Left ventricle myocardium superior (tissue), 1 donor: ENCODE results near the gene CACNA1B. TPM values are rescaled to one million over a fixed set of nuclear protein-coding genes. Genes with fewer than 3 reads are reported as not detected.

Experiments
- ATAC-seq: fragments of 200-7000 bp; cut with Tn5 transposase; one replicate; pipeline ENCODE4 v1.9.1; 2020; ENCODE audit warnings: mild to moderate bottlenecking, moderate library complexity
- DNase-seq: peaks from one replicate; pipeline ENCODE4 v3.0.0-alpha.2; 2020
- intact Hi-C: fragments of 100-400 bp; cut with micrococcal nuclease; formaldehyde crosslinking; loops from one replicate; pipeline ENCODE4 v1.11.0; 2022
- total RNA-seq: library from RNA; stranded (reverse); fragmentation: NEBNext Ultra II Directional; extraction: Animal tissue kit (Norgen Biotek cat#: 25700); gene quantifications from one replicate; pipeline ENCODE4 v1.2.1, GENCODE V29; 2021
- donor health status: DM: no; HTN: yes; CAD: no; lungs with severe emphysema.

The CACNA1B gene
- total RNA-seq, 1 donor from 2014 or later = 0.20 TPM

DNA sequence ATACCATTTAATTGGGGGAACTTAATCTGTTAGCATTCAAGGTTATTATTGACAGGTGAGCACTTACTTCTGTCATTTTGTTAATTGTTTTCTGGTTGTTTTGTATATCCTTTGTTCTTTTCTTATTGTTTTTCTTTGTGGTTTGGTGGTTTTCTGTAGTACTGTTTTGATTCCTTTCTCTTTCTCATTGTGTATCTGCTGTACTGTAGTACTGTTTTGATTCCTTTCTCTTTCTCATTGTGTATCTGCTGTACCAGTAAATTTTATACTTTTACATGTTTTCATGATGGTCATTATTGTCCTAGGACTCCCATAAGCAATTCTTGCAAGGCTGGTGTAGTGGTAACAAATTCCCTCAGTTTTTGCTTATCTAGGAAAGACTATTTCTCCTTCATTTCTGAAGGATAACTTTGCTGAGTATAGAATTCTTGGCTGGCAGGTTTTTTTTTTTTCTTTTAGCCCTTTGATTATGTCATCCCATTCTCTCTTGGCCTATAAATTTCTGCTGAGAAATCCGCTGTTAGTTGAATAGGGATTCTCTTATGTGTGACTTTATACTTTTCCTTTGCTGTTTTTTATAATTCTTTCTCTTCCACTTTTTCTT, 24.1 kb upstream of the CACNA1B start:
- no peak for ATAC-seq
- no peak for DNase-seq
- intact Hi-C loops = no loop called here

DNA sequence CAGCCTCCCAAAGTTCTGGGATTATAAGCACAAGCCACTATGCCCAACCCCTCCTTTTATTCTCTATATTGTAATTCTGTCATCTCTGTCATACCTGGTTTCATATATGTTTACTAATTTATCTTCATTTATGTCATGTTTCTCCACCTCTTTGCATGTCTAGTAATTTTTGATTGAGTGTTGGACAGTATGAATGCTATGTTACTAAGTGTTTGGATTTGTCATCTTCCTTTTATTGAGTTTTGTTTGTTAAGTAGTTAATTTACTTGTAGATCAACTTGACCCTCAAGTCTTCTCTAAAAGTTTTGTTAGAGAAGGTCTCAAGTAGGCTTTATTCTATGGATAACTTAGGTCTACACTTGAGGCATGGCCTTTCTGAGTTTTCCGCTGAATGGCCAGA, 17.2 kb upstream of the CACNA1B start:
- no peak for ATAC-seq
- intact Hi-C loops = no loop called here

DNA sequence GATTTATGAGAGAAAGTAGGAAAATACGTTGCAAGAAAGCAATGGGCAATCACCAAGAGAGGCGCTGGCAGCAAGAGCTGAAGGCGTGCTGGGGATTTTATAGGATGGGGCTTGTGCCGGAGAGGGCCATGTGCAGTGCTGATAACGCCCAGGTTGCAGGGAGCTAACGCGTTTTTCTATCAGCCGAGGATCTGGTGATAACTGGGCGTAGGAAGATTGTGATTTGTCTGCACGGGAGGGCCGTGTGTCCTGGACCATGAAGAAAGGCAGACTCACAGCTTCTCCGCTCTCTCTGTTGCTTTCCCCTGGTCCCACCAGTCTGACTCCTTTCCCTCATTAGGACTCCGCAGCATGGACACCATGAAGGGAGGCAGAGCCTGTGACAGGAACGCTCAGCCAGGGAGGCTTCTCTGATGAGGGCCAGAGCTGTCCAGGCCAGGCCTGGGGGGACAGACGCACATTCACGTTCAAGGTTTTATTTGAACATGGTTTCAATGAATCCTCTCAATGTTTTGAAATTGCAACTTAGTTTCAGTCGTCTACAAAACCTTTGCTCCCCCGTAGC, 11.9 kb upstream of the CACNA1B start:
- DNase-seq = no peak
- intact Hi-C loops = no loop called here
- ATAC-seq = no peak

More for the DNA sequence above, 17.2 kb upstream of the CACNA1B start:
- no peak for DNase-seq

DNA sequence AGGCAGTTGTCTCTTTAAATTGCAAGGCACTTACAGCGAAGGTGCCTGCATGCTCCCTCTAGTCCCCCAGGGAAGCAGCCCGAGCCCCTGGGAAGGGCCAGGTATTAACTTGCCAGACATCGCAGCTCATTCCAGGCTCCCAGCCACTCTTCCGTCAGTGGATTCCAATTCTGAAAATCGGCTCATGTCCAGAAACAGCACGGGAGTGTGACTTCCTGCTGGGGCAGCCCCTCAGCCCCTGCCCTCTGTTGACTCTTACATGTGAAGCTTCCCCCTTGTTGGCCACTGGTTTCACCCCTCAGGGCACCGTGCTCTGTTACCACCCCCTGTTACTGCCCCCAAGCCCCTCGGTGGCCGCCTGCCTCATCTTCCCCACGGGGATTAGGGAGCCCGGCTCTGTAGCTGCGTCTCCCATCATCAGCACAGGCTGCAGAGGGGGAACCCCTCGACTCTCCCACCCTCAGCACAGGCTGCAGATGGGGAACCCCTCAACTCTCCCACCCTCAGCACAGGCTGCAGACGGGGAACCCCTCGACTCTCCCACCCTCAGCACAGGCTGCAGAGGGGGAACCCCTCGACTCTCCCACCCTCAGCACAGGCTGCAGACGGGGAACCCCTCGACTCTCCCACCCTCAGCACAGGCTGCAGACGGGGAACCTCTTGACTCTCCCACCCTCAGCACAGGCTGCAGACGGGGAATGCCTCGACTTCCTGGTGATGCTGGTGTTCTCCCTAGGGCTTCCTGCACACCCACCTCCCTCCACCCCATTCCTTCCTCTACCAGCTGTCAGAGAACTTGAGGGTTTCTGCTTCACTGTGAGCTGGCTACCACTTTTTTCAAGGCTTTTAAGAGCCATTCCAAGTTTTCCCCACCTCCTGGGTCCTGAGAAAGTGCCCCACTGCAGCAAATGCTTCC, 11.1 kb upstream of the CACNA1B start:
- ATAC-seq = no peak
- intact Hi-C loops = no loop called here
- no peak for DNase-seq

DNA sequence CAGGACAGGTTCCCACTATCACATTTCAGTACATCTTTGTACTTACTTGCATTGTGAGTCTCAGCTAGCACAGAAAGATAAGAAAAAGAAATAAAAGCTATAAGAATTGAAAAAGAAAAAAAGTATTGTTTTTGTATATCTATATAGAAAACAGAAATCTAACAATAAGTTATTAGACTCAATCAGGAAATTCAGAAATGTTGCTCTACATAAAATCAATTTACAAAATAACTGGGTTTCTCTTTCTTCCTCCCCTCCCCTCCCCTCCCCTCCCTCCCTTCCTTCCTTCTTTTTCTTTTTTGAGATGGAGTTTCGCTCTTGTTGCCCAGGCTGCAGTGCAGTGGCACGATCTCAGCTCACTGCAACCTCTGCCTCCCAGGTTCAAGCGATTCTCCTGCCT, 7.2 kb upstream of the CACNA1B start:
- intact Hi-C loops = no loop called here
- ATAC-seq = no peak

DNA sequence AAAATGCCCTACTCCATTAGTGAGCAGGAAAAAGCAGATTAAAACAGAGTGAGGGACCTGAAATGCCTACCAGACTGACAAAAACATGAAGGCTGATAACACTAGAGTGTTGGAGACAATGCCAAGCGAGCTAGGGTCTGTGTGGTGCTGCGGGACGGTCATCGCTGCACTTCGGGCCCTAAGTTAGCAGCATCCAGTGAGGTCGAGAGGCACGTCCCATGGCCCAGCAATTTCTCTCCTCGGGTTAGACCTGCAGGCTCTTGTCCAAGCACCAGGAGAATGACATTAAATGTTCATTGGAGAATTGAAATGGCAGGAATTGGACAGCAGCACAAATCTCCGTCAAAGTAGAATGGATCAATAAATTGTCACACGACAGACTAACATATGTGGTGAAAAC, 5.3 kb upstream of the CACNA1B start:
- ATAC-seq = no peak
- intact Hi-C loops = no loop called here
- DNase-seq = no peak

More for the DNA sequence above, 7.2 kb upstream of the CACNA1B start:
- no peak for DNase-seq

DNA sequence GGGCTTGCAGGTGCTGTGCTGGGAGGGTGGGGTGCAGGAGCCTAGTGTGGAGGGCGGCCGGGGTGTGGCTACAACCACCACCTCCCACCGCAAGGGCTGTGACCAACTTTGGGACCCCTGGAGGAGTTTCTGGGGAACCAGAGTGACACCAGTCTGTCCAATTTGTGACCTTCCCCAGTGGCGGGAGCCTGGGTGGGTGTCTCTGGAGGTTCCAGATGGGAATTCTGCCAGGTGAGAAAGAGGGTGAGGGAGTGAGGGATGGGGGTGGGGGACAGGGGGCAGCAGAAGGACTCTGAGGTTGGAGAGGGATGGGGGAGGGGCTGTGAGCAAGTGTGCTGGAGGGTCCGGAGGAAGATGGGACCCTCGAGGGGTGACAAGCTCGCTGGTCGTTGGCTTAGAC, 4.2 kb upstream of the CACNA1B start:
- ATAC-seq = no peak
- intact Hi-C loops = no loop called here
- DNase-seq = no peak

DNA sequence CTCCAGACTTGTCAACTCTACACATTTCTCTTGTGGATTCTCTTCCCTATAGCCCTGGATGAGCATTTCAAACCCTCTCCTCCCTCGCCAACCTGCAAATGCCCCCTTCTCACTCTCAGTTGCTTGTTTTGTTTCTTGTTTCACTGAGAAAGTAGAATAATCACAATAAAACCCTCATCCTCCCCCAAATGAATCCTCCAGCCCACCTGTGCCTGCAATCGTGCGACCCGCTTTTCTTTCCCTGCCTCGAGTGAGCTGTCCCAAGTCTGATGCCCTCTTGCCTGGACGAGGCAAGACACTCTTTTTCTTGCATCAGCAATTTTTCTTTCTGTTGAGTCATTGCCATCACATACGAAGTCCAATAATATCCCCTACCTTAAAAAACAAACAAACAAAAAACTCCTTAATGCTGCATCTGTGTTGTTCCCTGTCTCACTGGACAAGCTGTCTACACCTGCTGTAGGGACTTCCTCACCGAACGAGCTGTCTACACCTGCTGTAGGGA, 3.7 kb upstream of the CACNA1B start:
- no peak for ATAC-seq
- intact Hi-C loops = no loop called here
- no peak for DNase-seq

DNA sequence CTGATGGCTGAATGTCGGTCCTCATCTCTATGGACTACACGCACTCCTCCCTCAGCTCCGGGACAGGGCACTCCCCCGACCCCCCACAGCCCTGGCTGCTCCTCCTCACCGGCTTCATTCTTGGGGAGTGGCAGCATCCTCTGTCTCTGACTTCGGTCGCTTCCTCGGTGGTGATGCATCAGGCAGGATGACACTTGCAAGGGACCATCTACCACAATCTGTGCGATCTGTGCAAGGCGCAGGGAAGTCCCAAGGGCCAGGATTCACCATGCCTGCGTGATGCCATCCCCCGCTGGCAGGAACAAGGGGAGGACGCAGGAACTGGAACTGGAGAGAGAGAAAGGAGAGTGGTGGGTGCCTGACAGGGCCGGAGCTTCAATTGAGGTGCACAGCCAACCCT, 2.2 kb upstream of the CACNA1B start:
- intact Hi-C loops = no loop called here
- ATAC-seq (no peak), DNase-seq (no peak)

DNA sequence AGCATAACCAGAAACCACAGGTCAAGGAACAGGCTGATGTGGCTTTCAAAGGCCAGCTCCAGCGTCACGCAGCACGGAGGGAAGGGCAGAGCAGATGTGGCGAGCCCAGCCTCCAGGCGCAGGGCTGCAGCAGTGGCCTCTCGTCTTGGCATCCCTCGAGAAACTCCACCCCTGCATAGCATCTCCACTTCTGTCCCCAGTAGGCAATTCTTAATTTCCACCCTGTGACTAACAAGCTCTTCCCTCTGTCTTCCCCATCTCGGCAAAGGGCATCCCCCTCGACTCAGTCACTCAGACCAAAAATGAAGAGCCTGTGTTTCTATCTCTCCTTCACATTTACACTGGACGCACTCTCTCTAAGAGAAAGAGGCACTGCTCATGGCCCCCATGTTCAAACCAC, 1.7 kb upstream of the CACNA1B start:
- ATAC-seq = no peak
- intact Hi-C loops = no loop called here
- no peak for DNase-seq

DNA sequence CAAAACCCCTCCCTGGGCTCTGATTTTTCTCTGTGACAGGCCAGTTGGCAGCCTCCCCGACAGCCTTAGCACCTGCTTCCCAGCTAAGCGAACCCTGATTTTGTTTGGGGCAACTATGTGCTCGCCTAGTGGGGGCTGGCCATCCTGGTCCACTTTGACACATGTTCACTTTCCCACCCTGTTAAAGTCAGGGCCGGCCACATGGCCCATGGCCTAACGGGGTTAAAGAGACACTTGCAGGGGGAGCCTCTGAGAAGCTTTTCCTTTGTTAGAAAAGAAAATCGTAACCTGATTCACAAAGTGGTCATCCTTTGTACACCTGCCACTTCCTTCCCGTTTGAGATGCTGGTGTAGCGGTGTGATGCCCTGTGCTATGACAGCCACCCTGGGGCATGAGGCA, 1.3 kb upstream of the CACNA1B start:
- DNase-seq (no peak), ATAC-seq (no peak)
- intact Hi-C loops = no loop called here

DNA sequence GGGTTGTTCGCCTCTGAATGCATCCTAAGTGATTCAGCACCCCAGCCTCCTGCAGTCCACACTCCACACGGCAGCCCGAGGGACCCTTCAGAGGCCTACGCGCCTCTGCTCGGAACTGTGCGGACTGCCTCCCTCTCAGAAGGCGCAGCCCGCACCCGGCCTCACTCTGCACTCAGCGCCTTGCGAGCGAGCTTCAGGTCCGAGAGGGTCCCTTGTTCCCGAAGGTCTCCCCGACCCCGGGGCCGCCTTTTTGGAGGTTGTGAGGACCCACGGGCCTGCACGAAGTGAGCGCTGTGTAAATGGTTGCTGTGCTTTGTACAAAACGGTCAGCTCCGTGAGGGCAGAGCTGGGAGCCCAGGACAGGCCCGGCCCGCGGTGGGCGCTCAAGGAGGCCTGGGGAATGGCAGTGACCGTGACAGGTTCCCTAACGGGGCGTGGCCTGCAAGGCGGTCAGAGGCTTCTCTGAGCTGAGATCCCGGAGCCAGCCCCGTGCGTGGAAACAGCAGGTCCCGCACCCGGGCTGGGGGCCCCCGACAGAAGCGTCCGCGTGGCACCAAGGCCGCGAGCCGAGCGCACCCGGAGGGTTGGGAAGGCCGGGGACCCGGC, 698 bp upstream of the CACNA1B start:
- intact Hi-C loops = no loop called here
- no peak for ATAC-seq
- no peak for DNase-seq

DNA sequence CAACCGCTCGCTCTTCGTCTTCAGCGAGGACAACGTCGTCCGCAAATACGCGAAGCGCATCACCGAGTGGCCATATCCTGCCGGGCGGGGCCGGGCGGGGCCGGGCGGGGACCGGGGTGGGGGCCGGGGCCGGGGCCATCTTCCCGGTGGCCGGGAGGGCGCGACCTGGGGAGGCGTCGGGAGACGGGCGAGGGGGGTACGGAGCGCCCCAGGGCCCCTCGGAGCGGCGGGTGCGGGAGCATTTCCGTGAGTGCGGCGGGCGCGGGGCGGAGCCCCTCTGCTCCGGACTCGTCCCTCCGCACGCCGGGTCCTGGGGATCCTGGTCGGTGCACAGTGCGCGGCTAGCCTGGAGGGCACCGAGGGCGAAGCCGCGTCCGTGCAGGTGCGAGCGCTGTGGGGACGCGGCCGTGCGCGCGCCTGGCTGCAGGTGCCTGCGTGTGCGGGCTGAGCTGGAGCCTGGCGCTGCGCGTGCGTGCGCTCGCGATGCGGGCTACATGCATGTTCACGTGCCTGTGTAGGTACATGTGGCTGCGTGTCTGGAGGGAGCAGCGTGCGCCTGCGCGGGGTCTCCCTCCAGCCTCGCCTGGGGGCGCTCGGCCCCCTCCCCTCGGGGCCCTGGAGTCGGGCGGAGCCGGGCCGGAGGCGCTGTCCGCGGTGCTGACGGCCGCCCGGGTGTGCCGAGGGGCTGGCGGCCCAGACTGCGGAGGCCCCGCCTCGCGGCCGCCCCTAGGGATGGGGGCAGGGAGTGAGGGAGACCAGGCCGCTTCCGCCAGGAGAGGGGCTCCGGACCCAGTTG, 762 bp downstream of the CACNA1B start:
- DNase-seq (peak; percentile 52), ATAC-seq (peak; percentile 83)
- intact Hi-C loops = no loop called here

DNA sequence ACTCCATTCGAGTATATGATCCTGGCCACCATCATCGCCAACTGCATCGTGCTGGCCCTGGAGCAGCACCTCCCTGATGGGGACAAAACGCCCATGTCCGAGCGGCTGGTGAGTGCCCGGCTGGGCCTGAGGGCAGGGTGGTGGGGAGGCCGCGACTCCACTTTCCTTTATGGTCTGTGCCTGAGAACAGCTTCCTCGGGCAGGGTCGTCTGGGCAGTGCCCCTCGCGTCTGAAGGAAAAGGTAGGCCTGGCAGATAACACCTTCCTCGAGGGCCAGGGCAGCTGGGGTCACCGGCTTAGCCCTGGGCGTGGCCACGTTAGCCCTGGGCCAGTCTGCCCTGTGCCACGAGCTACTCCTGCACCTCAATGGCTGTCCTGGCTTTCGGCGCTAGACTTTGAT, 1.5 kb downstream of the CACNA1B start:
- no peak for DNase-seq
- intact Hi-C loops = no loop called here
- ATAC-seq = no peak

DNA sequence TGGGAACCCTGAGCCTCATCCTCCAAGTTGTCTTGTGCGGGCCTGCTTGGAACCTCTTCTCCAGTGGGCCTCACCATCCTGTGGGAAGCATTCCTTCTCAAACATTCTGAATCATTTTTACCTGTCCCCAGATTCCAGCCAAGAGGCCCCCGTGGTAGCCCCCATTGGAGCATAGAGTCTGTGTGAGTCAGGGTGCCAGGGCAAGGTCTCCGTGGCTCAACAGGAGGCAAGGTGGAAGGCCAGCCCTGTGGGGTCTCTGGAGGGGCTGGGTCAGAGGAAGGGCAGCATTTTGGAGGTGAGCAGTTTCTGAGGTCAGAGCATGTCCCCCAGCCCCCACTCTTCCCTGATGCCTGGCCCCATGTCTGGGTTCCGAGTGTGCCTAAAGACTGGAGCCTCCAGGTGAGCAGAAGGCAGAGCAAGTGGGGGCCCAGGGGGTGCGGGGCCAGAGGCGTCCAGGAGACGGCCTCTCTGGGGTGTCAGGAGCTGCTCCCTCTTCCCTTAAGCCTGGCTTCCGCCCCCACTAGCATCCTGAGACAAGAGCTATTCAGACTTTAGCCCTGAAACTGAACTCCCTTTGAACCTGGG, 2.1 kb downstream of the CACNA1B start:
- no peak for ATAC-seq
- intact Hi-C loops = no loop called here
- no peak for DNase-seq

DNA sequence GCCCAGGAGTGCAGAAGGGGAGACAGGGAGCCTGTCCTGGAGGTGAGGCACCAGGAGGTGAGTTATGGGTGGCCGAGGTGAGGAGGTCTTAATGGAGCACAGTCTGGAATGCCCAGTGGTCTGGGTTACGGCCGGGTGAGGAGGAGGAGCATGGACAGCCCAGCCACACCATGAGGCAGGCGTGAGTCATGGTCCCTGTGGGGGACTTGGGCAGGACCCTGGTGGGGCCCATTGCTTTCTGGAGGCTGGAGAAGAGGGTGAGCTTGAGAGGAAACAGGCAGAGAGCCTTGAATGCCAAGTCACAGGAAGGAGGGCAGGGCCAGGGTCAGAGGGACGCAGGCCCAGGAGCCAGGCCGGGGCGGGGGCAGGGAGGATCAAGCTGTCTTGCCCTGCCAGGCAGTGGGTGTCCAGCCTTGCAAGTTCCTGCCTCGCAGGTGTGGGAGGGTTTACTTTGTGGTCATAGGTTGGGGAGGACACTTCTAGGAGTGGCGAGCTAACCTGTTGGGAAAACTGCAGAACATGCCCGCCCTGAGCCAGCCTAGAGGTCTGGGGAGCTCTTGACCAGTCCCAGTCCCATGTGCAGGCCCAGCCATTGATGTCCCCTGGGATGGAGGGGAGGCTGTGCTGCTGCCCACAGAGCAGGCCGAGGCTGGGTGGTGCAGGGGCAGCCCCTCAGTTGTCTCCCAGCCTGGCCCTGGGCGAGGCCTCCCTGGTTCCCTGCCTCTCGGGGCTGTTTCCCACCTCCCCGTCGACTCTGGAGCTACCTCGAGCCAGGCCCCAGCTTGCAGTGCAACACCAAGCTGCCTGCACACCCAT, 2.8 kb downstream of the CACNA1B start:
- DNase-seq (no peak), ATAC-seq (no peak)
- intact Hi-C loops = no loop called here

DNA sequence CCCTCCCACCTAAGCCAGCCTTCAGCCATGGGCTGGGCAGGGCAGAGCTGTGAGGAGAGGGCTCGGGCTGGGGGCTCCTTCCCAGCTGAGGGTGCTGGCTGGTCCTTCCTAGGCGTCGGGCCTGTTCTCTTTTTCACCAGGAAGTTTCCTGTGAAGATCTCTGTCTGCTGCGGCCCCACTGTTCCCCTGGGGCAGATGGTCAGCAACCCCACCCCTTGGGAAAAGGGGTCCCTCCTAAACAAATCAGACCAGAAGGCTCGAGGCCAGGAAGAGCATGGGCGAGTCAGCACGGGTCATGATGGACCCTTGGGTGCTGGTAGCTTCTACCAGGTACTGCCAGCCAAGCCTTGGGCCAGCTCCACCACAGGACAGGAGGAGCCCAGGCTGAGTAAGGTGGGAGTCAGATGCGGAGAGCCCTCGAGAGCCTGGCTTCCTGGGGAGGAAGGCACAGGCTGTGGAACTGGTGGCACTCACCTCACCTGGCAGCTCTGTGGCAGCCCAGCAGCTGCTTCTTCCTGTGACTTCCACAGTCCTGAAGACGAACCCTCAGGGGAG, 3.5 kb downstream of the CACNA1B start:
- DNase-seq (no peak), ATAC-seq (no peak)
- intact Hi-C loops = no loop called here
